PC-9 (cell line): Measurements from ENCODE around the gene PTPRD. TPM values are rescaled to one million over a fixed set of nuclear protein-coding genes. Genes with fewer than 3 reads are reported as not detected.

Experiments
- BruUV-seq: library from RNA; stranded (reverse); fragments of 400-500 nt; replicated peaks from 2 replicates; lab custom pipeline; 2021; lab: Mats Ljungman, UMichigan
- CTCF ChIA-PET: fragments of 300-600 bp; sonication (Branson Sonifier 250); formaldehyde crosslinking; loops from one replicate; lab custom pipeline; 2022; ENCODE audit warnings: antibody characterized with exemption; lab: Charles Lee
- POLR2A ChIA-PET: fragments of 300-600 bp; sonication (Branson Sonifier 250); formaldehyde crosslinking; loops from one replicate; lab custom pipeline; 2022; ENCODE audit warnings: antibody characterized with exemption; ENCODE audit not compliant: unreplicated experiment; lab: Charles Lee
- DNase-seq, 2 experiments: peaks; one replicate each; pipeline versions ENCODE4 v3.0.0 to v3.0.0-alpha.2; 2015 to 2022; ENCODE audit warnings: mixed read lengths in 1 of 2
- H2AFZ ChIP-seq: fragments of 200-600 bp; sonication (generic); 2 replicates; pipeline ENCODE4 v1.8.1; 2017; ENCODE audit warnings: antibody characterized with exemption
- H3F3A ChIP-seq: fragments of 200-600 bp; sonication (generic); 2 replicates; pipeline ENCODE4 v1.8.1; 2017; ENCODE audit warnings: antibody characterized with exemption, mild to moderate bottlenecking, low read depth; ENCODE audit not compliant: insufficient read depth
- H3K27ac ChIP-seq: fragments of 200-600 bp; sonication (generic); 2 replicates; pipeline ENCODE4 v1.6.1; 2016; ENCODE audit warnings: mixed run types
- H3K27me3 ChIP-seq: fragments of 200-600 bp; sonication (generic); 2 replicates; pipeline ENCODE4 v1.6.1; 2016; ENCODE audit warnings: low read depth, mixed run types; ENCODE audit not compliant: insufficient read depth
- H3K36me3 ChIP-seq: fragments of 200-600 bp; sonication (generic); 2 replicates; pipeline ENCODE4 v1.6.1; 2016; ENCODE audit warnings: low read depth, mixed run types
- H3K4me1 ChIP-seq: fragments of 200-600 bp; sonication (generic); replicated peaks from 2 replicates; pipeline ENCODE4 v1.6.1; 2016; ENCODE audit warnings: mixed run types; ENCODE audit not compliant: insufficient read depth
- H3K4me2 ChIP-seq: fragments of 200-600 bp; sonication (generic); 2 replicates; pipeline ENCODE4 v1.6.1; 2017; ENCODE audit warnings: mixed run types
- H3K4me3 ChIP-seq: fragments of 200-600 bp; sonication (generic); 2 replicates; pipeline ENCODE4 v1.6.1; 2016; ENCODE audit warnings: mixed run types
- H3K79me2 ChIP-seq: fragments of 200-600 bp; sonication (generic); 2 replicates; pipeline ENCODE4 v1.6.1; 2017; ENCODE audit warnings: low read depth, mixed run types
- H3K9me2 ChIP-seq: fragments of 200-600 bp; sonication (generic); 2 replicates; pipeline ENCODE4 v1.8.1; 2017; ENCODE audit warnings: mild to moderate bottlenecking; ENCODE audit not compliant: insufficient read depth
- H3K9me3 ChIP-seq: fragments of 200-600 bp; sonication (generic); 2 replicates; pipeline ENCODE4 v1.8.1; 2016; ENCODE audit warnings: low read depth; ENCODE audit not compliant: insufficient read depth
- H4K20me1 ChIP-seq: fragments of 200-600 bp; sonication (generic); 2 replicates; pipeline ENCODE4 v1.8.1; 2017; ENCODE audit not compliant: insufficient read depth
- EZH2 ChIP-seq: fragments of 200-600 bp; sonication (generic); IDR thresholded peaks from 2 replicates; pipeline ENCODE4 v1.8.0; 2017; ENCODE audit warnings: antibody characterized with exemption, low read depth
- intact Hi-C: fragments of 100-400 bp; cut with micrococcal nuclease; formaldehyde crosslinking; loops from one replicate; pipeline ENCODE4 v1.10.0; 2022; ENCODE audit not compliant: unreplicated experiment
- total RNA-seq: library from RNA; stranded (reverse); gene quantifications from 2 replicates; pipeline ENCODE4 v1.2.3, GENCODE V29; 2021
- TF ChIP-seq, protein P1 (sequence below): fragments of 200-600 bp; sonication (generic); conservative IDR thresholded peaks from 2 replicates; pipeline ENCODE4 v1.6.1; 2017; ENCODE audit warnings: mixed run types, antibody characterized with exemption, mild to moderate bottlenecking, moderate library complexity

Gene PTPRD
- total RNA-seq, 1 experiment from 2014 or later: not detected

- no peaks in the 10 kb centered on the region for H3K36me3 ChIP-seq
- CTCF ChIA-PET: no interaction called here
- BruUV-seq: no TSS peak
- TF ChIP-seq EZH2: no peak
- TF ChIP-seq, protein P1, sequence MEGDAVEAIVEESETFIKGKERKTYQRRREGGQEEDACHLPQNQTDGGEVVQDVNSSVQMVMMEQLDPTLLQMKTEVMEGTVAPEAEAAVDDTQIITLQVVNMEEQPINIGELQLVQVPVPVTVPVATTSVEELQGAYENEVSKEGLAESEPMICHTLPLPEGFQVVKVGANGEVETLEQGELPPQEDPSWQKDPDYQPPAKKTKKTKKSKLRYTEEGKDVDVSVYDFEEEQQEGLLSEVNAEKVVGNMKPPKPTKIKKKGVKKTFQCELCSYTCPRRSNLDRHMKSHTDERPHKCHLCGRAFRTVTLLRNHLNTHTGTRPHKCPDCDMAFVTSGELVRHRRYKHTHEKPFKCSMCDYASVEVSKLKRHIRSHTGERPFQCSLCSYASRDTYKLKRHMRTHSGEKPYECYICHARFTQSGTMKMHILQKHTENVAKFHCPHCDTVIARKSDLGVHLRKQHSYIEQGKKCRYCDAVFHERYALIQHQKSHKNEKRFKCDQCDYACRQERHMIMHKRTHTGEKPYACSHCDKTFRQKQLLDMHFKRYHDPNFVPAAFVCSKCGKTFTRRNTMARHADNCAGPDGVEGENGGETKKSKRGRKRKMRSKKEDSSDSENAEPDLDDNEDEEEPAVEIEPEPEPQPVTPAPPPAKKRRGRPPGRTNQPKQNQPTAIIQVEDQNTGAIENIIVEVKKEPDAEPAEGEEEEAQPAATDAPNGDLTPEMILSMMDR: no peak
- intact Hi-C loops: no loop called here
- no peak overlapping the region for H2AFZ ChIP-seq
- no peaks in the 10 kb centered on the region for H3K9me3 ChIP-seq
- no peaks in the 10 kb centered on the region for H3K79me2 ChIP-seq
- H3K4me2 ChIP-seq: no peak overlapping the region
- H3K27ac ChIP-seq: no peak overlapping the region
- DNase-seq: no peak
- no peak overlapping the region for H3K4me3 ChIP-seq
- H3F3A ChIP-seq: no peaks in the 10 kb centered on the region
- POLR2A ChIA-PET: no interaction called here
- H3K9me2 ChIP-seq: no peaks in the 10 kb centered on the region
- H4K20me1 ChIP-seq: no peaks in the 10 kb centered on the region
- no peaks in the 10 kb centered on the region for H3K4me1 ChIP-seq
- peaks cover 6% of the 10 kb centered on the region; the same call in 1 of the 2 replicates for H3K27me3 ChIP-seq
Measured at GRCh38 chr9:8434621-8435020, 2178.2 kb downstream of the PTPRD start.

DNA sequence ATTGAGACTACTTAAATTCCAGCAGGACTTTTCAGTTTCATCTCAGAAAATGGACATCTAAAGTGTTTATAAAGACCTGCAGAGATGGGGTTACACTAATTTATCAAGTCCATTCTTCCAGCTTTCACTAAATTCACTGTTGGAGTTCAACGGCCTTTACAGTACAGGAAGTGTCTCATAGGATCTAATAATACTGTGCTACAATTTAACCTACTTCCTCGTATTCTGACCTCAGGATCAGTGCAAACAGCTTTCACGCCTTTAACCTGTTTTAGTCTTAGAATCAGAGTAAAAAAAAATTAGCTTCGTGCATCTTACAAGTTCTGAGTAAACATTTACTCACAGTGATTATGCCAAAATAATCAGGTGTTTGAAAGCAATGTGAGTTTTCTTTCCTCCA lies 2180.6 kb downstream of the PTPRD start:
- POLR2A ChIA-PET: no interaction called here
- Histone ChIP-seq H3K9me3 (no peaks in the 10 kb centered on the region), H3K27ac (no peak overlapping the region), H3K4me1 (no peaks in the 10 kb centered on the region), H3F3A (no peaks in the 10 kb centered on the region), H3K4me2 (no peak overlapping the region), H2AFZ (no peak overlapping the region), H4K20me1 (no peaks in the 10 kb centered on the region), H3K4me3 (no peak overlapping the region), H3K79me2 (no peaks in the 10 kb centered on the region), H3K36me3 (no peaks in the 10 kb centered on the region), H3K9me2 (no peaks in the 10 kb centered on the region), H3K27me3 (peaks cover 6% of the 10 kb centered on the region; the same call in 1 of the 2 replicates)
- BruUV-seq: no TSS peak
- DNase-seq: no peak
- TF ChIP-seq, protein P1: no peak
- TF ChIP-seq EZH2: no peak
- intact Hi-C loops: no loop called here
- CTCF ChIA-PET: no interaction called here

GRCh38 chr9:8431505-8431904 lies 2181.3 kb downstream of the PTPRD start:
- intact Hi-C loops: no loop called here
- Histone ChIP-seq H3K27ac (no peak overlapping the region), H3K36me3 (no peaks in the 10 kb centered on the region), H3K4me2 (no peak overlapping the region), H3K9me3 (no peaks in the 10 kb centered on the region), H3K4me1 (no peaks in the 10 kb centered on the region), H3K9me2 (no peaks in the 10 kb centered on the region), H3K27me3 (peaks cover 6% of the 10 kb centered on the region; the same call in 1 of the 2 replicates), H3F3A (no peaks in the 10 kb centered on the region), H3K4me3 (no peak overlapping the region), H4K20me1 (no peaks in the 10 kb centered on the region), H2AFZ (no peak overlapping the region), H3K79me2 (no peaks in the 10 kb centered on the region)
- ChIA-PET POLR2A (no interaction called here), CTCF (no interaction called here)
- DNase-seq: no peak
- BruUV-seq: no TSS peak
- no peak for TF ChIP-seq EZH2
- TF ChIP-seq, protein P1: no peak
